Astrocyte of the spinal cord (primary cell): ENCODE data around the gene SLC22A23.

Experiments
- DNase-seq: peaks from one replicate; pipeline ENCODE4 v3.0.0; 2011; ENCODE audit warnings: low read depth, low spot score
- H3K4me3 ChIP-seq: 2 replicates; pipeline ENCODE4 v1.5.1; 2011; ENCODE audit warnings: low read depth, mild to moderate bottlenecking, low read length, moderate library complexity
- in situ Hi-C: cut with HindIII; loops from 2 replicates; pipeline ENCODE4 v1.10.0; 2017; ENCODE audit warnings: low sequenced_read_pairs
- TF ChIP-seq, protein P1 (sequence below): IDR thresholded peaks from 2 replicates; pipeline ENCODE4 v1.5.1; 2012; ENCODE audit warnings: low read depth, mild to moderate bottlenecking, low read length, inconsistent platforms

SLC22A23 gene

DNA sequence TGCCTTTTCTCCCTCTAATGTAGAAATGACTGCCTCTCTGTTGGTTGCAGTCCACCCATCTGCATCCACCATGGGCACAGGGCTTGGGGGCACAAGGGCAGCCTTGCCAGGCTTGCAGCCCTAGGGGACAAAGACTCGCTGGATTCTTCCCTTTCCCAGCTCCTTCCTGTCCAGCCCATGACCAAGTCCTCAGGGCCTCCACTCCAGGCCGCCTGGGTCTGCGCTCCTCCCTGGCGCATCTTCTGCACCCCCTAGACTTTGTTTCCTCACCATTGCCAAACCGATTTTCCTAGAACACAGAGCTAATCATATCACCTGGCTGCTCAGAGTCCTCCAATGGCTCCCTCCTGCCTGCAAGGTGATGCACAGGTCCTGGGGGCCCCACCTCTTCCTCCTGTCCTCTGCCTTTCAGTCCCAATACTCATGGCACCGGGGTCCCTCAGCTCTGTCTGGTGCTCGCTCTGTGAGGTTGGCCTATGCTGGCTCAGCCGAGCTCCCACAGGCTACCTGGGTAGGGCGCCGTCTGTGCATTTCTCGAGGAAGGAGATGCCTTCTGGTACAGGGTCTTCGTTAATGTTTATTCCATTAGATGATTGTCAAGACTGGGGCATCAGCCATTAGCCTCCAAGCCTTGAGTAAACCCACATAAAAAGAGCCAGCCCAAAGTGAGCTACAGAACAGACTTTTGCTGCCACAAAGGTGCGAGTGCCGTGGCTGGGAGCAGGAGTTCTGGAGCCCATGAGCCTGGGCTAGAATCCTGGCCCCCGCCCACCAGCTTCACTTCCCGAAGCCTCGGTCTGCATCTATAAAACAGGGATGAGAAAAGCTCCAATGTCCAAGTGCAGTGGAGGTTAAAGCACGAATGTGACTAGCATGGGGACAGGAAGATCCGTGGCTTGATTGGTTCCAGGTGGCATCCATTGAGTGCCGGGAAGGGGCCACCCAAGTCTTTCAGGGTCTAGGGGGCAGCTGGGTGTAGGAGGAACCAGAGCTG, 180.4 kb downstream of the SLC22A23 start:
- H3K4me3 ChIP-seq = no peak overlapping the region
- TF ChIP-seq, protein P1, sequence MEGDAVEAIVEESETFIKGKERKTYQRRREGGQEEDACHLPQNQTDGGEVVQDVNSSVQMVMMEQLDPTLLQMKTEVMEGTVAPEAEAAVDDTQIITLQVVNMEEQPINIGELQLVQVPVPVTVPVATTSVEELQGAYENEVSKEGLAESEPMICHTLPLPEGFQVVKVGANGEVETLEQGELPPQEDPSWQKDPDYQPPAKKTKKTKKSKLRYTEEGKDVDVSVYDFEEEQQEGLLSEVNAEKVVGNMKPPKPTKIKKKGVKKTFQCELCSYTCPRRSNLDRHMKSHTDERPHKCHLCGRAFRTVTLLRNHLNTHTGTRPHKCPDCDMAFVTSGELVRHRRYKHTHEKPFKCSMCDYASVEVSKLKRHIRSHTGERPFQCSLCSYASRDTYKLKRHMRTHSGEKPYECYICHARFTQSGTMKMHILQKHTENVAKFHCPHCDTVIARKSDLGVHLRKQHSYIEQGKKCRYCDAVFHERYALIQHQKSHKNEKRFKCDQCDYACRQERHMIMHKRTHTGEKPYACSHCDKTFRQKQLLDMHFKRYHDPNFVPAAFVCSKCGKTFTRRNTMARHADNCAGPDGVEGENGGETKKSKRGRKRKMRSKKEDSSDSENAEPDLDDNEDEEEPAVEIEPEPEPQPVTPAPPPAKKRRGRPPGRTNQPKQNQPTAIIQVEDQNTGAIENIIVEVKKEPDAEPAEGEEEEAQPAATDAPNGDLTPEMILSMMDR = no peak
- DNase-seq = no peak
- in situ Hi-C loops = loop anchor here (25.0 kb wide), 1 partner anchor 436 kb away; no protein-coding TSS in a partner anchor

DNA sequence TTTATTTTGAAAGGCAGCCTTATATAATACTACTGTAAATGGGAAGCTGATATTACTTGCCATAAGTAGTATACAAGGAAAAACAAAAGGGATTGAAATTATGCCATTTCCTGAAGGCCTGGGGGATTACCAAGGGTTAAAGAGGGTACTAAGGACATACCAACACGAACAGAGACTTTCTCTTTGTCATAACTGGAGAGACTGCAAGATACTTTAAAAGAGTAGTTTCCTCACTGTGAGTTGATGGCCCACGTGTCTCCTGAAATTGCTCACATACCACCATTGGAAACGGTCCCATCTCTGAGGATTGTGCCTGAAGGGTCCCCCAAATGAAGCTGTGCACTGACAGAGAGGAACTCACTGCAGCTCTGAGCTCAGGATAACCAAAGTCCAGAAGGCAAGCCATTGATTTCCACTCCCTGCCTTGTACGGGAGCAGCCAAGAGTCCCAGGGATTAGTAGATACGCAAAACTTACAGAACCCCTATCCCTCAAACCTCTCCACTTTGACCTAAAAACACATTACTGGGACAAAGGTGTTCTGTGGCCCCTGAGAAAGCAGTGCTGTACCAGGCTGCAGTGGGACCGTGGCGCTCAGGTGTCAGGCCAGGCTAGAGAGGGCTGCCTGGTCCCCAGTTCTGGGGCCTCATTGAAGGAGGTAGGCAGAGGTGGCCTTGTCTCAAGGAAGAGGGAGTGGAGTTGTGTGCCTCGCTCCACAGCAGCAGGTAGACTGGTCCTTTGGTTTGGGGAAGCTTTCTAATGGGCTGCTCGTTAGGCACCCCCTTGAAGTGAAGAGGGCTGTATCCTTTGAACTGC, 182.9 kb downstream of the SLC22A23 start:
- in situ Hi-C loops = no loop called here
- no peak for DNase-seq
- TF ChIP-seq, protein P1 = no peak
- no peak overlapping the region for H3K4me3 ChIP-seq

DNA sequence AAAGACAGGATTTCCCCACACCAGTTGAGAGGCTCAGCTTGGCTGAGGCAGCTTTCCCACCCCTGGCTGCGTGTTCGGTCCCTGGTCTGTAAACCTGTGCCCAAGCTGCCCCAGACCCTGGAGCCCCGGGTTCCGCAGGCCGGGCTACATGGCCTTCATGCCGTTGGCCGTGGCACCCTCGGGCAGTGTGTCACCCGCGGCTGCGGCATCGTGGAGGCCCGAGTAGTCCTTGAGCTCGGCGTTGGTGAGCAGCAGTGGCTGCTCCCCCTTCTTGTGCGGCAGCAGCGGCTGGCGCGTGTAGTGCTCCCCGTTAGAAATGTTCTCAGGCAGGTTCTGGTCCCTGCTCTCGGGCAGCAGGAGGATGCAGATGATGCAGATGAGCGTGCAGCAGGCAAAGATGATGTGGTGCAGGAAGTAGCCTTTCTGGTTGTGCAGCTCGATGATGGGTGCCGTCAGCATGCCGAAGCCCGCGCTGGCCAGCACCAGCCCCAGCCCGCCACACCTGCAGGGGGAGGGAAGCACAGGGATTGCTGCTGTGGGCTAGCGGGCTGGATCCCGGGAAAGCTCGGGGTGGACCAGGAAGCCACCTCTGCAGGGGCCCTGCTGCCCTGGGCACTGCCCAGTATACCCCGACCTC, 183.8 kb downstream of the SLC22A23 start:
- no peak overlapping the region for H3K4me3 ChIP-seq
- no peak for DNase-seq
- in situ Hi-C loops = no loop called here
- TF ChIP-seq, protein P1 = no peak

DNA sequence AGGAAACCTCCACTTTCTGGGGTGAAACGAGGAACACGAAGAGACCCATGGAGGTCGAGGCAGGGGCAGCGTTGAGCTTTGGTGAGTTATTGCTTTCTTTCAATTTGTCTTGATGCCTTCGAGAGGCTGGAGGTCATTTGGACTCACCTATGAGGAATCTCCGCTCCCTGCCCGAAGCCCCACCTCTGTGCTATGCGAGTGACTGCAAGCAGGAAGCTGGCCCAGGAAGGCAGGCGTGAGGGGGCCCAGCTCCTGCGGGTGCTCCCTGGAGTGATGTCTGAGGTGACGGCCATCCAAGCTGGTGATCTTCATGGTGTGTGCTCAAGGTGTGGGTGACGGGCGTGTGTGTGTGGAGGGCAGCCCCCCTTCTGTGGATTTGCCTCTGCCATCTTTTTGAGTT, 185.1 kb downstream of the SLC22A23 start:
- H3K4me3 ChIP-seq = no peak overlapping the region
- TF ChIP-seq, protein P1 = no peak
- DNase-seq = no peak
- in situ Hi-C loops = no loop called here

DNA sequence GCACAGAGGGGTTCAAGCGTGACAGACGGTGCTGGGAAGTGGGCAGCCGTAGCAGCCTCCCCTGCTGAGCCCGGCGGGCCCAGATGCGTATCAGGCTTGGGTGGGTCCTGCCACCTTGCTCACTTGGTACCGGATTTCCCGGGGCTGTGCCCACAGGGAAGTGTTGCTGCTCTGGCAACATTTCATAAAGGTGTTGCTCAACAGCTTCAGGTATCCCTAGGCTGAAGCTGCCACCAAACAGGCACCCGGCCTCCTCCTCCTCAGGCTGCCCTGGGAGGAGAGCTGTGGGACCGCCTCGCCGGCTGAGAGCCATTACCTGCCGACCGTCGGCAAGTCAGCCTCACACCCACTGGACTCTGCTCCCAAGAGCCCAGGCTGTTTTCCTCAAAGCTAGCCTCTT, 186.6 kb downstream of the SLC22A23 start:
- no peak overlapping the region for H3K4me3 ChIP-seq
- TF ChIP-seq, protein P1 = no peak
- DNase-seq = no peak
- in situ Hi-C loops = no loop called here
